ENCODE data around the gene GNG7.

DNA sequence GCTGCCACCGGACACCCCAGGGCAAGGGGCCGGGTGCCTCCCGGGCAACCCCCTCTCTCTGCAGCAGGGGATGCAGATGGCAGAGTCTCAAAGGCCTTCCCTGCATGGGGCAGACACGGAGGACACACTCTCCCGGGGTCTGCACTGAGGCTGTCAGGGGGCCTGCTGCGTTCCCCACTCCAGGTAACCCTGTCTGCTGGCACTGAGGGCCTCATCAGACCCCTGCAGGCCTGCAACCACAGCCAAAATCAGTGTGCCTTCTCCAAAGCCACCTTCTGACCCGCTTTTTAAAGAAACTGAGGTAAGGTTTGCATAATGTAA, 93.9 kb downstream of the GNG7 start:
- TF ChIP-seq, protein P1, sequence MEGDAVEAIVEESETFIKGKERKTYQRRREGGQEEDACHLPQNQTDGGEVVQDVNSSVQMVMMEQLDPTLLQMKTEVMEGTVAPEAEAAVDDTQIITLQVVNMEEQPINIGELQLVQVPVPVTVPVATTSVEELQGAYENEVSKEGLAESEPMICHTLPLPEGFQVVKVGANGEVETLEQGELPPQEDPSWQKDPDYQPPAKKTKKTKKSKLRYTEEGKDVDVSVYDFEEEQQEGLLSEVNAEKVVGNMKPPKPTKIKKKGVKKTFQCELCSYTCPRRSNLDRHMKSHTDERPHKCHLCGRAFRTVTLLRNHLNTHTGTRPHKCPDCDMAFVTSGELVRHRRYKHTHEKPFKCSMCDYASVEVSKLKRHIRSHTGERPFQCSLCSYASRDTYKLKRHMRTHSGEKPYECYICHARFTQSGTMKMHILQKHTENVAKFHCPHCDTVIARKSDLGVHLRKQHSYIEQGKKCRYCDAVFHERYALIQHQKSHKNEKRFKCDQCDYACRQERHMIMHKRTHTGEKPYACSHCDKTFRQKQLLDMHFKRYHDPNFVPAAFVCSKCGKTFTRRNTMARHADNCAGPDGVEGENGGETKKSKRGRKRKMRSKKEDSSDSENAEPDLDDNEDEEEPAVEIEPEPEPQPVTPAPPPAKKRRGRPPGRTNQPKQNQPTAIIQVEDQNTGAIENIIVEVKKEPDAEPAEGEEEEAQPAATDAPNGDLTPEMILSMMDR (IDR thresholded peaks at IDR 0.05; ENCODE audit: low read depth, low read length) = no peak
- no peak for TF ChIP-seq EZH2phosphoT487 (IDR thresholded peaks at IDR 0.05; ENCODE audit: low read depth)
